Glomerular visceral epithelial cell (primary cell): ENCODE measurements around the gene CXorf65.

Source experiments
- DNase-seq: peaks from one replicate; pipeline ENCODE4 v3.0.0-alpha.2; 2016; ENCODE audit errors: extremely low spot score

The CXorf65 gene

DNA sequence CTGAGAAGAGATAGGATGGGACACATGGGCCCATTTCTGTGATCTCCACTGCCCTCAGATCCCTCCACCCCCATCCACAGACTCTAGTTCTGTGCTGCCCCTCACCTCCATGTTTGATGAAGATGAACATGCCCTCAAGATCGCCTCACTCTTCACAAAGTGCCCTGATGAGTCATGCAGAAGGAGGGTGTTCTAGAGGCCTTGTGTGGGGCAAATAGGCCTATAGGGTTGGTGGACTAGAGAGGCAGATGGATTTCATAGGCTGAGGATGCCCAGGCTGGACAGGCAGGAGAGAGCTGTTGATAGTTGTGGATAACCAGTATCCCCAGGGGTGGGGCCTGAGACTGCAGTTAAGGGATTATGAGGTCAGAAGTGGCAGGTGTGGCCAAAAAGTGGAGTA lies at the start of gene CXorf65:
Gene CXorf65, minus strand, starts transcription at position 314 of the 400 bp plus-strand sequence. Its CDS starts 184 bp downstream, at position 130.
- no peak for DNase-seq

DNA sequence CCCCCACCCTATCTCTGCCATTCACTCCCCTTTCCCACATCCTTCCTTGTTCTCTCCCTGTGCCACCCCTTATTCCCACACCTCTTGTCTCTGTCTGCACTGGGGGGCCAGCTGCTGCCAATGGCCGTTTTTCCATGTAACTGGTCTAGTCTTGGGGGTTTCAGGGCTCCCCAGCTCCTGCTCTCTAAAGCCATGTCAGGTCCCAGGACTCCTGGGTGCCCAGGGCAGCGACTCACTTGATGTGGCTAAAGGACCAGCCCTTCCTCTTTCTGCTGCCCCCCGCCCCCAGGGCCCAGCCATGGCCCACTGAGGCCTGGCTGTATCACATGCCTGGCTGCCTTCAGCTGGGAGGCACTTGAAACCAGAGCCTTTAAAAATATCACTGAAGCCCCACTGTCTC lies 48.1 kb upstream of the CXorf65 start:
- no peak for DNase-seq

DNA sequence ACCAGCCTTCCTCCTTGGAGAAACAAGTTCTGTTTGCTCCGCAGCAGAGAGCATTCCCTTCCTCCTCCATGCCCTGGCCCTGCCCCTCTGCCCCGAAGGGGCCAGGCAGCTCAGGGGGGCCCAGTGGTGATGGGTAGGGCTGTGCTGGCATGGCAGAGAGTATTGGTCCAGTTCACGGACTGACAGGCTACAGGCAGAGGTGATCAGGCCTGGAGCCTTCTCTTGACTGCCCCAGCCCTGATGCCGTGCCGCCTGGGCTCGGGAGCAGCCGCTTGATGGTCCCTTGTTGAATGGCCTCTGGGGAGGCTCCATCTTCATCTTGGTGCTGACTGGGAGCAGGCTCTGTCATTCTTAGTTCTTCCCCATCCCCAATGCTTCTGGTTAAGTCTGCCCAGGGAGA lies 47.7 kb upstream of the CXorf65 start:
- no peak for DNase-seq

- no peak for DNase-seq
These were observed 44.8 kb upstream of the CXorf65 start for GRCh38 chrX:71151366-71151765.

- no peak for DNase-seq
These were observed 41.7 kb upstream of the CXorf65 start for GRCh38 chrX:71148278-71148663.

DNA sequence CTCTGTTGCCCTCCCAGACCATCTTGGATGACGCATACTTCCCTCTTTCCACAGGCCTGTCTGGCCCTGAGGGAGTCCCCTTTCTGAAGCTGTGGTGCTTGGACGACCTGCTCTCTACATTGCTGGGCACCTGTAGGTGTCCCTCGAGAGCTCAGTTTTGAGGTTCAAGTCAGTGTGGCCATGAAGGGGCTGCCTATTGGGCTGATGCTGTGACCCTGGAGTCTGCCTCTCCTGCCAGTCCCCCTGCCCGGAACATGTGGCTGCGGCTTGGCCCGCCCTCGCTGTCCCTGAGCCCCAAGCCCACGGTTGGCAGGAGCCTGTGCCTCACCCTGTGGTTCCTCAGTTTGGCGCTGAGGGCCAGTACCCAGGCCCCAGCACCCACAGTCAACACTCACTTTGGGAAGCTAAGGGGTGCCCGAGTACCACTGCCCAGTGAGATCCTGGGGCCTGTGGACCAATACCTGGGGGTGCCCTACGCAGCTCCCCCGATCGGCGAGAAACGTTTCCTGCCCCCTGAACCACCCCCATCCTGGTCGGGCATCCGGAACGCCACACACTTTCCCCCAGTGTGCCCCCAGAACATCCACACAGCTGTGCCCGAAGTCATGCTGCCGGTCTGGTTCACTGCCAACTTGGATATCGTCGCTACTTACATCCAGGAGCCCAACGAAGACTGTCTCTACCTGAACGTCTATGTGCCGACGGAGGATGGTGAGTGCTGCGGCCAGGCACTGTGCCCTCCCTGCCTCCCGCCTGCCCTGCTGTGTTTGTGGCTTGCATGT lies 41.1 kb upstream of the CXorf65 start:
- no peak for DNase-seq

GRCh38 chrX:71144651-71145050 lies 38.1 kb upstream of the CXorf65 start, which contains the start of gene NLGN3:
TSS of gene NLGN3 (plus strand) at chrX:71144841. CDS start at chrX:71147750, 2,909 bp downstream.
- no peak for DNase-seq

GRCh38 chrX:71143508-71143907 lies 37.0 kb upstream of the CXorf65 start:
- DNase-seq = no peak

- no peak for DNase-seq
These were observed 33.9 kb upstream of the CXorf65 start for GRCh38 chrX:71140440-71140839.

- no peak for DNase-seq
These were observed 25.0 kb upstream of the CXorf65 start for GRCh38 chrX:71131510-71131909.

- DNase-seq = peak; percentile 51
These were observed 22.6 kb upstream of the CXorf65 start for GRCh38 chrX:71128915-71129765.

DNA sequence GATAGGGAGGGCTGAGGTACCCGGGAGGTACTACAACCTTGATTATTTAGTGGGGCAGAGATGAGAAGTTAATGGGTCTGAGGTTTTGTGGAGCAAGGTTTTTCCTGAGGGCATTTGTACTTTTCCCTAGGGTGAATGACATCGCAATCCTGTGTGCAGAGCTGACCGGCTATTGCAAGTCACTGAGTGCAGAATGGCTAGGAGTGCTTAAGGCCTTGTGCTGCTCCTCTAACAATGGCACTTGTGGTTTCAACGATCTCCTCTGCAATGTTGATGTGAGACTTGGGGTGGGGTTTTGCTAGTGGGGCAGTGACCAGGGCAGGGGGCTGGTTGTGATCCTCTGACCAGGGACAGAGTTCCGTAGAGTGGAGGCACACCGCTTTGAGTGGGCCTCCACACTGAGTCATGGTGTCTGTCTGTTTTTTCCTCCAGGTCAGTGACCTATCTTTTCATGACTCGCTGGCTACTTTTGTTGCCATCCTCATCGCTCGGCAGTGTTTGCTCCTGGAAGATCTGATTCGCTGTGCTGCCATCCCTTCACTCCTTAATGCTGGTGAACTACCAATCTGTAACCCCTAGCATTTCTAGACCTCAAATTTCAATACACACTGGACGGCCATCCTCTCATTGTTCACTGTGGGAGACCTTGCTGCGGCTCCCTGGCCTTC lies 21.8 kb upstream of the CXorf65 start:
- peak; percentile 42 for DNase-seq

GRCh38 chrX:71118985-71119535 lies 12.5 kb upstream of the CXorf65 start:
- DNase-seq = no peak

- DNase-seq = peak; percentile 75
These were observed 11.8 kb upstream of the CXorf65 start, which contains the start of gene MED12 for GRCh38 chrX:71118032-71118984. TSS of gene MED12 (plus strand) at chrX:71118596. CDS start at chrX:71118755, 159 bp downstream.

GRCh38 chrX:71117358-71117757 lies 10.8 kb upstream of the CXorf65 start:
- no peak for DNase-seq

DNA sequence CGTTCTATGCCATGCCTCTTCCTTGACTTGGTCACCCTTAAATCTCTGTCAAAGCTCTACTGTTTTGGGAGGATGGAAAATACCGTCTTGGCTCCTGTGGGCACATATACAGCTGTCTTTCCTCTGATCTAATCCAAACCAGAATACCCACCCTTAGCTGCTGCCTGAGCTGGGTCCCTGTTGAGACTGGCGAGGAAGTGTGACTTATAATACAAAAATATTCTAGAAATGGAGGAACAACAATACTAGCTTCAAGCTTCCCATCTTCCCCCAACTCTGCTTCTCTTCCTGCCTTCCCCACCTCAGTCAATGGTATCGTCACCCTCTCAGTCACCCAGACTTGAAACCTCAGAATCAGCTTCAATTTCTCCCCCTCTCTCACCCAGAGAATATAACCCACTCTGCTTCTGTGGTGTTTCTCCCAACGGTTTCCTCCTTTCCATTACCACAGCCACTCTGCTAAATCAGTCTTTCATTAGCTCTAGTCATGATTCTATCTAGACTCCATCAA lies 5.4 kb upstream of the CXorf65 start:
- no peak for DNase-seq

GRCh38 chrX:71111141-71111843 lies 4.8 kb upstream of the CXorf65 start, which contains the start of gene IL2RG:
TSS of gene IL2RG (minus strand) at chrX:71111577. CDS start at chrX:71111539, 38 bp downstream.
- DNase-seq = no peak

- no peak for DNase-seq
These were observed 2.5 kb upstream of the CXorf65 start for GRCh38 chrX:71109051-71109450.

DNA sequence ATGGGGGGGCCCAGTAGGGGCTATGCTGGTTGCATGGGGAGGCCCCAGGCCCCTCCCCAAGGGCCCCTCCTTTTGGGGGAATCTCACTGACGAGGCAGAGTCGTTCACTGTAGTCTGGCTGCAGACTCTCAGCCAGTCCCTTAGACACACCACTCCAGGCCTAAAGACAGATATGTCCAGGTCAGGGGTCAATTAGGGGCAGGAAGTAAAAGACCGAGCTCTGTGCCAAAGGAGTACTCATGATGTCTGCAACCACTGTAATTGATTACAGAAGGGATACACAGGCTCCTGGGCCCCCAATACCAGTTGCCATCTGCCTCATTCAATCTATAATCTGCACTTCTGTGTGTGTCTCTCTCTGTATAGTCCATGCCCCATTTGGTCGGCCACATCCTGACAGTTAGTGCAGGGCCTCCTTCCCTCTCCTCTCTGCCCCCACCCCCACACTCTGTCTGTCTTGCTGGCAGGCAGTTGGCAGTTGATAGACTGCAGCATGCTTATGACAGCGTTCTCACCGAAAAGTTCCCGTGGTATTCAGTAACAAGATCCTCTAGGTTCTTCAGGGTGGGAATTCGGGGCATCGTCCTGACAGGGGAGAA lies 1.3 kb upstream of the CXorf65 start:
- DNase-seq = no peak
